GM18505 (cell line): Measurements from ENCODE around the gene RTP1.
"Not testable (repeated sequence)": the region's sequence is repeated elsewhere in the genome, so short reads cannot be mapped to it uniquely, and the experiment has no call there.

ENCODE experiments used
- ATAC-seq: cut with Tn5 transposase; IDR thresholded peaks from one replicate; pipeline ENCODE4 v1.9.1; 2021; ENCODE audit not compliant: unreplicated experiment
- POLR2A ChIP-seq: IDR thresholded peaks from 4 replicates; pipeline ENCODE4 v1.6.1; 2011; ENCODE audit warnings: borderline replicate concordance; ENCODE audit not compliant: insufficient read depth, insufficient read length; ENCODE audit errors: extremely low read depth

RTP1 gene, protein sequence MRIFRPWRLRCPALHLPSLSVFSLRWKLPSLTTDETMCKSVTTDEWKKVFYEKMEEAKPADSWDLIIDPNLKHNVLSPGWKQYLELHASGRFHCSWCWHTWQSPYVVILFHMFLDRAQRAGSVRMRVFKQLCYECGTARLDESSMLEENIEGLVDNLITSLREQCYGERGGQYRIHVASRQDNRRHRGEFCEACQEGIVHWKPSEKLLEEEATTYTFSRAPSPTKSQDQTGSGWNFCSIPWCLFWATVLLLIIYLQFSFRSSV

DNA sequence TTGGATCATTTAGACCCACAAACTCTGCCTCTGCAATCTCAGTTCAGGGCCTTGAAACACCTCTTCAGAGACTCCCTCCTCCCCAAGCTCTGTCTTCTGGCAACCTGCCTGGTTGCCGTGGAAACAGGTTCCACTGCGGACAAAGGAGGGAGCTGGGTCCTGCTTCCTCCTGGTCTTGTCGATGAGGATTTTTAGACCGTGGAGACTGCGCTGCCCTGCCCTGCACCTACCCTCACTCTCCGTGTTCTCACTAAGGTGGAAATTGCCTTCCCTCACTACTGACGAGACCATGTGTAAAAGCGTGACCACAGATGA, at the start of gene RTP1:
TSS of gene RTP1 (plus strand) at position 152 of the 315 bp plus-strand sequence. CDS start at position 182, 30 bp downstream.
- no peak for ATAC-seq
- TF ChIP-seq POLR2A, result no peak

DNA sequence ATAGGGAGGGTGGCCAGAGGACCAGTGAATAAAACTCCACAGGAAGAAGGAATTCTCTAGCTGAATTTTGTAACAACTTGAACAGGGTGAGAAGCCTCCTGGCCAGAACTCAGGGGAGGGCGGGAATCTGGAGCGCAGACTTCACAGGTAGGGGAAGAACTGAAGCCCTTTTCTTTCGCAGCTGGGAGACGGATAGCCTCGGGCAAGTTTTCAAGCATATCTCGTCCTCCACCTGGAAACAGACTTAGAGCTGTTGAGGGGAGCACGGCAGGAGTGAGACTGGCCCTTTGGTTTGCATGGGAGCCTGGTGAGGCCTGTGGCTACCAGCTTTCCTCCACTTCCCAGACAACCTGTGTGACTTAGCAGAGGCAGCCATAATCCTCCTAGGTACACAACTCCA, 47.1 kb upstream of the RTP1 start:
- no peak for TF ChIP-seq POLR2A
- ATAC-seq, result no peak

DNA sequence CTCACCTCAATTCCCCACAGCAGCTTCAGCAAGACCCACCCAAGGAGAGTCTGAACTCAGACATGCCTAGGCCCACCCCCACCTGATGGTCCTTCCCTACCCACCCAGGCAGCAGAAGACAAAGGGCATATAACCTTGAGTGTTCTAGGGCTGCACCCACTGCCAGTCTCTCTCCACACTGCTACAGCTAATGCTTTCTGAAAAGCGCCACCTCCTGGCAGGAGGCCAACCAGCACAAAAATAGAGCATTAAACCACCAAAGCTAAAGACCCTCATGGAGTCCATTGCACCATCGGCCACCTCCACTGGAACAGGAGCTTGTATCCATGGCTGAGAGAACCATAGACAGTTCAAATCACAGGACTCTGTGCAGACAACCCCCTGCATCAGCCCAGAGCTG, 46.7 kb upstream of the RTP1 start:
- TF ChIP-seq POLR2A, result no peak
- no peak for ATAC-seq

DNA sequence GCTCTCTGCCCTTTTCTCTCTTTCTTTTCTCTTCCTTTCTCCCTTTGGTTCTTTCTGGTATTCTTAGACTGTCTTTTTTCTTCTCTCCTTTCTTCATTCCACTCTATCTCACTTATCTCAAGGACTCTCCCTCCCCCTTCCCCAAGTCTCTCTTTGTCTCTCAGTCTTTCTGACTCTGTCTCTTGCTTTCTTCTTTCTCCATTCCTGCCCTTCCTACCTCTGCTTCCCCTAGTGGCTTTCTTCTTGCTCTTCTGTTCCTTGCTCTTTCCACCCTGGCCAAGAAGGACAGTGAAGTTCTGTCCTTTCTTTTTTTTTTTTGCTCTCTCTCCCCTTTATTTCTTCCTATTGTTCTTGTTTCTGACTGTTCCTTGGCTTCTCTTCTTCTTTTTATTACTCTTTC, 35.7 kb upstream of the RTP1 start:
- no peak for ATAC-seq
- no peak for TF ChIP-seq POLR2A

DNA sequence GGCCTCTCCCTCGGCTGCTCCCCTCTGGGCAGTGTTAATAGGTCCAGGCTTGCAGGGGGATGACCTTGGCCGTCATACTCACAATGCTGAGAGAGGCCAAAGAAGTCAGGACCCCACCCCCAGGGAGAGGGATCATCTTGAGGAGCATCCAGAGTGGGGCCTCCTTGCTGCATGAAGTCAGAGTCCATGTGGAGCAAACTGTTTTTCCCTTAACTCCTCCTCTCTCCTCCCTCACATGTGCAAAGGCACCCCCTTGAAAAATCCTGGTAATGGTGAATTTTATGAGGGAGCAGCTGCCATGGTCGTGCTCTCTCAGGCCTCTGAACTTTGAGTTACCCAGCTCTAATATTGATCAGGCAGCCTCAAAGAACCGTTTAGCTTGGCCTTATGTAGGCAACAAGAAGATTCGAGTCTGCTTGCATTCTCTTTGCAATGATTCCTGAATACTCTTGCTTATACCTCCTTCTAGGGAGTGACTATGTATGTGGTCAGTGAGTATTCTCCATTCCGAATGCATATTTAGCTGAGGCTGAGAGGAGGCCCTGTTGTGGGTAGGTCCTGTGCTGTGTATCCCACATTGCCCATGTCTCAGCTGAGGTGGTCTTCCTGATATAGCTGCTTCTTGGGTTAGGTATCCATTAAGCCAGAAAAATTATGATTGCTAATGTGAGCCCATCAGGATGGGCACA, 34.9 kb upstream of the RTP1 start:
- TF ChIP-seq POLR2A, result no peak
- no peak for ATAC-seq

DNA sequence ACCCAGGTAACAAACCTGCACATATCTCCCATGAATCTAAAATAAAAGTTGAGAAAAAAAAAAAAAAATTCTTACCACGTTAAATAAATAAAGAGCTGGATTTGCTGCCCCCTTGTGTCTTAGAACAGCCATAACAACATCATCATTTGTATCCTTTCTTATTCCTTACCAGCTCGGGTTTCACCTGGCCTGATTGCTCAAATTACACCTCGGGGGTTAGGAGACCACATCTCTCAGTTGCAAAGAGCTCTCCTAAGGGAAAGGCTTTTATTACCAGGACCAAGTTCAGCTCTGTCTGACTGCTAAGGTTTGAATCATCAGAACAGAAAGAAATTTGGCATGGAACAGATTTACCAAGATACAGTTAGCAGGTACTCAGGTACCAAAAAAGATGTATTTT, 32.1 kb upstream of the RTP1 start:
- ATAC-seq, result no peak
- no peak for TF ChIP-seq POLR2A

DNA sequence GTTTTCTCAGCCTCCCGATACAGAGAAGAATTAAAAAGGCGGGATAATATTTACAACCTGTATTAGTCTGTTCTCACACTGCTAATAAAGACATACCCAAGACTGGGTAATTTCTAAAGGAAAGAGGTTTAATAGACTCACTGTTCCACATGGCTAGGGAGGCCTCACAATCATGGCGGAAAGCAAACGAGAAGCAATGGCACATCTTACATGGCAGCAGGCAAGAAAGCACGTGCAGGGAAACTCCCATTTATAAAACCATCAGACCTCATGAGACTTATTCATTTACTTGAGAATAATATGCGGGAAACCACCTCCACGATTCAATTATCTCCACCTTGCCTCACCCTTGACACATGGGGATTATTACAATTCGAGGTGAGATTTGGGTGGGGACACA, 30.5 kb upstream of the RTP1 start:
- ATAC-seq, result no peak
- no peak for TF ChIP-seq POLR2A

DNA sequence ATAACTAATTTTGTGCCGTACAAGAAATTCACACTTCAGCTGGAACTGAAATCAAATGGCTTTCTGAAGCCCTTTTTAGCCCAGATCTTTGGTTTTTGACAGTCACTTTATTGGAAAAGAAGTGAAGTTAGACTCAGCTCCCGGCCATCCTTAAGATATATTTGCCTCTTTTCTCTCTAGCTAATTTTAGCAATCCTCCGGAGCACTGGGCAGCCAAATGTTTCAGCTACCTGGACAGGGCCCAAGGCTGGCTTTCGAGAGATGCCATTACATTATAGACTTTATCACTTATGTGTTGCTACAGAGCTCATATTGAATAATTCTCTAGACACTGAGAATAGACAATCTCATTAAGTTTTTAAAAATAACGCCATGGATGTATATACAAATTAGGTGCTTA, 29.5 kb upstream of the RTP1 start:
- no peak for TF ChIP-seq POLR2A
- no peak for ATAC-seq

DNA sequence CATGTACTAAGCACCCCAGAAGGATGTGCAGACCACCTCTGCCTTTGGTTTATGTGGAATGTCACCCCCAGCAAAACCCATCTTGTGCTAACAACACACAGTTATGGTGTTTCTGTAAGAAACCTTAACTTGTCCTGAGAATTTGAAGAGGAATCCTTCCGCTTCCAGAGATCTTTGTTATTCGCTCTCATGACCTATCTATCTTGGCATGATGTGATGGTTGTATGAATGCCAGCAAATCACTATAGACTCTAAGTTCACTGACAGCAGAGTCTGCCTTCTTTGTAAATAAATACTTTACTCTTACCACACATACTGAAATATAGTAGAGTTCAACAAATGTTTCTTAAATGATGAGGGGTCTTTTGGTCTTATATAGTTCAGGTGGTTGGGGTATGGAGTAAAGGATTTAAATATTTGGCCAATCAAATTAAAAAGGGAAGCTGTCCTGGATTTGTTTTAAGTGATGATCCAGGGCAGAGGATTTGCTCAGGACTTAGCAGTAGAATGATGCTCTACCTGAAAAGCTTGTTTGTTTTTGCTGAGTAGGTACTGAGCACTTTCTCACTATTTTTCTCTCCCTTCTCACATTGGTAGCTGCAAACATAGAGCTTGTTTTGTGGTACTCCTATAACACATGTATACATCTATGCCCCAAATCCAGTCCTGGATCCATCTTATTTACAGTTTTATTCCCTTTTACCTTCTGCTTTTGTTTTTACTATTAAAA, 27.9 kb upstream of the RTP1 start:
- ATAC-seq, result no peak
- TF ChIP-seq POLR2A, result no peak

DNA sequence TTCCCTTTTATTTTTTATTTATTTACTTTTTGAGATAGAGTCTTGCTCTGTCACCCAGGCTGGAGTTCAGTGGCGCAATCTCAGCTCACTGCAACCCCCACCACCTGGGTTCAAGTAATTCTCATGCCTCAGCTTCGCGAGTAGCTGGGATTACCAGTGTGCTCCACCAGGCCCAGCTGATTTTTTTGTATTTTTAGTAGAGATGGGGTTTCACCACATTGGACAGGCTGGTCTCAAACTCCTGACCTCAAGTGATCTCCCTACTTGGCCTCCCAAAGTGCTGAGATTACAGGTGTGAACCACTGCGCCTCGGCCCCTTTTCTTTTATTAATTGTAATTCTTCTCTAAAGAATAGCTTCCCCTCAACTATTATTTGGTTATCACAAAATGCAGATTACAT, 26.4 kb upstream of the RTP1 start:
- ATAC-seq, result not testable (repeated sequence)

DNA sequence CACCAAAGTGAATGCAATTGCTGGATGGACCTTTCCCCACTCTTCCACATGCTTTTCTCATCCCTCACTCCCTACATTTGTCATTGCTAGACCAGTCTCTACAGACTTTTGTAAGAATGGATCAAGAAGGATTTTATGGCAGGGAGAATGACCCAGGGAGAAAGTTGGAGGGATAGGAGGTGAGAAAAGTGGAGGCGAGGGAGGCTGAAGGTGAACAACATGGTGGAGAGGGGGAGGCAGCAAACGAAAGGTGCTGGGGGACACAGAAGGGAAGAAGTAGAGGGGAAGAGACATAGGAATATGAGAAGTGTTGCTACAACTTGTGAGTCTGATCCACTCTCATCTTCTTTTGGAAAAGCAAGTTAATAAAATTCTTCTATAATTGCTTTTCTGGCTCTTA, 24.4 kb upstream of the RTP1 start:
- ATAC-seq, result no peak
- TF ChIP-seq POLR2A, result no peak

DNA sequence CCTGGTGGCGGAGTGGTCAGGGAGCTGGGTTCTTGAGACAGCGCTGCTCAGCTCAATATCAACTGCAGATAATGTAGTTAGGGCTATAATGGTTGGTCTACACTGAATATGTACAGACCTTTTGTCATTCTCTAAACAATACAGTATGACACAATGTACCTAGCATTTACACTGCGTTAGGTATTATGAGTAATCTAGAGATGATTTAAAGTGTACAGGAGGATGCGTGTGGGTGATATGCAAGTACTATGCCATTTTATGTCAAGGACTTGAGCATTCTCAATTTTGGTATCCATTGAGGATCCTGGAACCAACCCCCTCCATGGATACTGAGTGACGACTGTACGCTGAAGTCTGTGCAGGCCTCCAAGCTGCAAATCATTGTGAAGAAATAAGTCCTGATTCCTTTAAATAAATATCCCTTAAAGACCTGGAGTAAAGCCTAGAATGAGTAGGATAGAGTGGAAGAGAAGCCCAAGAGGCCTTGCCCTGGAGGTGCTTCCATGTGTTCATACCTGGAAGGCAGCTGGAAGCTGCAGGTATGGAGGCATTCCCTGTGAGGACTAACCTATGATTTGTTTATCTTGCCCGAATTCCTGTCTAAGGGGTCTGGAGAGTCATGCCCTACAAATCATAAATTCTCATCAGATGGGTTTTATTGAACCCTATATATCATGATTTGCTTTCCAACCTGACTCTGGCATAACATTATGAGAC, 15.7 kb upstream of the RTP1 start:
- ATAC-seq, result no peak

DNA sequence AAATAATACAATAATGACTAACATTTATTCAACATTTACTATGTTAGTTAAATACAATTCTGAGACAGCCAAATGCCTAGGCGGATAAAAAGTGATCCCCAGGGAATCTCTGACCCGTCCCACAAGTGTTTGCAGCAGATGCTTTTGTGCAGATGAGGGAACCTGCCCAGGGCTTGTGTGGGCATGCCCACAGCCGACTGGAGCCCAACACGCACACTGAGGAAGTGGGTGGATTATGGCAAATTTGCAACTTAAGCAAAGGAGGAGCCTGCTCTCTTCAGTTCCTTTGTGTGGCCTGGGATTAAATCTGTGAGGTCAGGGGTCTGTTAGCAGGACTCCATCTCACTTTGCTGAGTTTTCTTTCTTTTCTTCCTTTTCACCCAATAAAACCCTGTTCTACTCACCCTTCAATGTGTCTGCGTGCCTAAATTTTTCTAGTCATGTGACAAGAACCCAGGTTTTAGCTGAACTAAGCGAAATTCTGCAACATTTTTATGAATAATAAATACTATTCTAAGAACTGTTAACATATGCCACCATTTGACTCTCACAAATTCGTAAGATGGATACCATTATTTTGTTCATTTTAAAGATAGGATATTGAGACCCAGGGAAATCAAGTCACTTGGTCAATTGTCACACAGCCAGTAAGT, 13.9 kb upstream of the RTP1 start:
- no peak for TF ChIP-seq POLR2A
- ATAC-seq, result no peak

More for the DNA sequence above, 15.7 kb upstream of the RTP1 start:
- TF ChIP-seq POLR2A, result no peak
